Stomach (tissue), 4 donors: ENCODE results near the gene UCN.

Experiments used
- EP300 ChIP-seq: sonication (generic); formaldehyde crosslinking; IDR thresholded peaks from one replicate; pipeline ENCODE4 v1.6.1; 2017; ENCODE audit warnings: antibody characterized with exemption
- POLR2A ChIP-seq, 4 donors: fragments of 450-650 bp; IDR thresholded peaks; one replicate each; pipeline ENCODE4 v1.6.1; 2016; ENCODE audit warnings: antibody characterized with exemption in 4 of 4, control low read depth in 2 of 4, mild to moderate bottlenecking in 1 of 4, moderate library complexity in 1 of 4
- POLR2AphosphoS5 ChIP-seq, 3 donors: sonication (generic); formaldehyde crosslinking; IDR thresholded peaks; one replicate each; pipeline ENCODE4 v1.6.1; 2016; ENCODE audit warnings: antibody characterized with exemption in 3 of 3
- TF ChIP-seq, protein P1 (sequence below), 7 experiments: fragments of 450-650 bp in 4 of 7; fragments of 200-600 bp in 3 of 7; sonication (generic) in 3 of 7; IDR thresholded peaks; one replicate each; pipeline ENCODE4 v1.5.1; 2016 to 2019; ENCODE audit warnings: antibody characterized with exemption in 7 of 7, control low read depth in 2 of 7, mild to moderate bottlenecking in 1 of 7

DNA sequence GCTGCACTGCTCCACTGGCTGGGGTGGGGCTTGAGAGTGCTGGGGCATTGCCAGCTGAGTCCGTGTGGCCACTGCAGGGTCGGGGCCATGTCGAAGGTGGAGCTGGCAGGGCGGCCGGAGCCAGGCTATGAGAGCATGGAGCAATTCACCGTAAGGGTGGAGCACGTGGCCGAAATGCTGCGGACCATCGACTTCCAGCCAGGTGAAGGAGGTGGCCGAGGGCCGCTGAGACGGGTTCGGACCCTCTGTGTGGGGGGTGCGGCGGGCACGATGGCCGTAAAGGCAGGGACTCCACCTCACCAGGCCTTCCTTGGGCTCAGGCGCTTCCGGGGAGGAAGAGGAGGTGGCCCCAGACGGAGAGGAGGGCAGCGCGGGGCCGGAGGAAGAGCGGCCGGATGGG is 2.1 kb downstream of the UCN start:
- TF ChIP-seq POLR2AphosphoS5 (IDR thresholded peaks at IDR 0.05) (no peak), EP300 (no peak), POLR2A (IDR thresholded peaks at IDR 0.05) (no peak)
- TF ChIP-seq, protein P1, sequence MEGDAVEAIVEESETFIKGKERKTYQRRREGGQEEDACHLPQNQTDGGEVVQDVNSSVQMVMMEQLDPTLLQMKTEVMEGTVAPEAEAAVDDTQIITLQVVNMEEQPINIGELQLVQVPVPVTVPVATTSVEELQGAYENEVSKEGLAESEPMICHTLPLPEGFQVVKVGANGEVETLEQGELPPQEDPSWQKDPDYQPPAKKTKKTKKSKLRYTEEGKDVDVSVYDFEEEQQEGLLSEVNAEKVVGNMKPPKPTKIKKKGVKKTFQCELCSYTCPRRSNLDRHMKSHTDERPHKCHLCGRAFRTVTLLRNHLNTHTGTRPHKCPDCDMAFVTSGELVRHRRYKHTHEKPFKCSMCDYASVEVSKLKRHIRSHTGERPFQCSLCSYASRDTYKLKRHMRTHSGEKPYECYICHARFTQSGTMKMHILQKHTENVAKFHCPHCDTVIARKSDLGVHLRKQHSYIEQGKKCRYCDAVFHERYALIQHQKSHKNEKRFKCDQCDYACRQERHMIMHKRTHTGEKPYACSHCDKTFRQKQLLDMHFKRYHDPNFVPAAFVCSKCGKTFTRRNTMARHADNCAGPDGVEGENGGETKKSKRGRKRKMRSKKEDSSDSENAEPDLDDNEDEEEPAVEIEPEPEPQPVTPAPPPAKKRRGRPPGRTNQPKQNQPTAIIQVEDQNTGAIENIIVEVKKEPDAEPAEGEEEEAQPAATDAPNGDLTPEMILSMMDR (IDR thresholded peaks at IDR 0.05): no peak
